Frontal cortex (tissue), 4 donors: ENCODE data around the gene DUSP2. TPM values are rescaled to one million over a fixed set of nuclear protein-coding genes. Genes with fewer than 3 reads are reported as not detected.

Experiments used
- DNase-seq, 2 donors: peaks; one replicate each; pipeline ENCODE4 v3.0.0; 2012; ENCODE audit warnings: low spot score in 2 of 2
- FAIRE-seq: peaks from 2 replicates; lab custom pipeline; 2012; peaks lifted over from hg19 to GRCh38; lab: Jason Lieb, UNC
- total RNA-seq: library from RNA; depleted of rRNA; stranded (reverse); fragments of >200 nt; gene quantifications from one replicate; pipeline ENCODE4 v1.2.3, GENCODE V29; 2014
- donor health status: control.
- donor health status: control.
- donor health status: control.

DUSP2 gene
- total RNA-seq, 1 donor from 2014 or later, result 4.5 TPM

GRCh38 chr2:96137321-96138178 is 7.7 kb downstream of the DUSP2 start:
- no peak for DNase-seq
- FAIRE-seq, result no peak

GRCh38 chr2:96136129-96136720 is 9.0 kb downstream of the DUSP2 start:
- no peak for DNase-seq
- FAIRE-seq, result no peak

GRCh38 chr2:96135621-96136020 is 9.6 kb downstream of the DUSP2 start:
- FAIRE-seq (no peak), DNase-seq (no peak)

GRCh38 chr2:96135171-96135570 is 10.1 kb downstream of the DUSP2 start:
- DNase-seq, result no peak
- no peak for FAIRE-seq

GRCh38 chr2:96134421-96134820 is 10.8 kb downstream of the DUSP2 start:
- FAIRE-seq, result no peak
- no peak for DNase-seq

GRCh38 chr2:96131813-96132745 is 13.2 kb downstream of the DUSP2 start:
- FAIRE-seq (no peak), DNase-seq (no peak)

GRCh38 chr2:96131152-96131812 is 14.0 kb downstream of the DUSP2 start:
- DNase-seq, result no peak

GRCh38 chr2:96130483-96130882 is 14.8 kb downstream of the DUSP2 start:
- FAIRE-seq (no peak), DNase-seq (no peak)

More at GRCh38 chr2:96131152-96131812, 14.0 kb downstream of the DUSP2 start:
- FAIRE-seq, result no peak

GRCh38 chr2:96129528-96130120 is 15.6 kb downstream of the DUSP2 start:
- no peak for FAIRE-seq

GRCh38 chr2:96128456-96128855 is 16.8 kb downstream of the DUSP2 start:
- FAIRE-seq, result no peak
- DNase-seq, result no peak

More at GRCh38 chr2:96129528-96130120, 15.6 kb downstream of the DUSP2 start:
- no peak for DNase-seq

GRCh38 chr2:96124406-96125265 is 20.6 kb downstream of the DUSP2 start:
- no peak for FAIRE-seq
- no peak for DNase-seq

- no peak for FAIRE-seq
- no peak for DNase-seq
Measured at GRCh38 chr2:96123936-96124335, 21.3 kb downstream of the DUSP2 start.

GRCh38 chr2:96123290-96123689 is 21.9 kb downstream of the DUSP2 start:
- FAIRE-seq, result no peak

GRCh38 chr2:96122391-96122790 is 22.8 kb downstream of the DUSP2 start:
- FAIRE-seq (no peak), DNase-seq (no peak)

More at GRCh38 chr2:96123290-96123689, 21.9 kb downstream of the DUSP2 start:
- DNase-seq, result no peak

- no peak for FAIRE-seq
- no peak for DNase-seq
Measured at GRCh38 chr2:96121414-96121813, 23.8 kb downstream of the DUSP2 start.

GRCh38 chr2:96120991-96121390 is 24.2 kb downstream of the DUSP2 start:
- FAIRE-seq (no peak), DNase-seq (no peak)

- FAIRE-seq (no peak), DNase-seq (no peak)
Measured at GRCh38 chr2:96120091-96120720, 25.0 kb downstream of the DUSP2 start.

- DNase-seq, result no peak
- no peak for FAIRE-seq
Measured at GRCh38 chr2:96119389-96119751, 25.9 kb downstream of the DUSP2 start.
